Measurements from ENCODE around the gene SOX6.

SOX6 gene

GRCh38 chr11:15987046-15987445 is 369.3 kb downstream of the SOX6 start:
- no peak for DNase-seq

GRCh38 chr11:15985860-15986139 is 370.5 kb downstream of the SOX6 start:
- no peak for DNase-seq

GRCh38 chr11:15985127-15985859 is 371.1 kb downstream of the SOX6 start:
- DNase-seq, result no peak

- DNase-seq, result no peak
Measured at GRCh38 chr11:15981292-15981691, 375.1 kb downstream of the SOX6 start.

GRCh38 chr11:15977116-15977515 is 379.2 kb downstream of the SOX6 start:
- DNase-seq, result no peak

- no peak for DNase-seq
Measured at GRCh38 chr11:15976433-15977045, 379.8 kb downstream of the SOX6 start.

GRCh38 chr11:15975742-15976141 is 380.6 kb downstream of the SOX6 start:
- no peak for DNase-seq

- DNase-seq, result no peak
Measured at GRCh38 chr11:15972838-15973237, 383.5 kb downstream of the SOX6 start.

GRCh38 chr11:15971215-15971546 is 385.2 kb downstream of the SOX6 start:
- no peak for DNase-seq

GRCh38 chr11:15970506-15971214 is 385.7 kb downstream of the SOX6 start:
- no peak for DNase-seq

- no peak for DNase-seq
Measured at GRCh38 chr11:15969701-15970329, 386.5 kb downstream of the SOX6 start.

- peak in 7 of 14 donors; percentile 3 to 34 (median 15) for DNase-seq
Measured at GRCh38 chr11:15969281-15969680, 387.1 kb downstream of the SOX6 start.

- peak in 3 of 14 donors; percentile 10 to 14 (median 13) for DNase-seq
Measured at GRCh38 chr11:15968461-15969130, 387.8 kb downstream of the SOX6 start.

GRCh38 chr11:15967966-15968365 is 388.4 kb downstream of the SOX6 start:
- no peak for DNase-seq

GRCh38 chr11:15967166-15967565 is 389.2 kb downstream of the SOX6 start:
- DNase-seq, result no peak

GRCh38 chr11:15965562-15966250 is 390.6 kb downstream of the SOX6 start:
- DNase-seq, result peak in 1 of 14 donors; percentile 16

GRCh38 chr11:15963266-15963665 is 393.1 kb downstream of the SOX6 start:
- DNase-seq, result no peak

- DNase-seq, result no peak
Measured at GRCh38 chr11:15958910-15959309, 397.4 kb downstream of the SOX6 start.

- no peak for DNase-seq
Measured at GRCh38 chr11:15957234-15957633, 399.1 kb downstream of the SOX6 start.

- DNase-seq, result no peak
Measured at GRCh38 chr11:15956302-15956701, 400.0 kb downstream of the SOX6 start.

- no peak for DNase-seq
Measured at GRCh38 chr11:15955595-15955994, 400.8 kb downstream of the SOX6 start.
